Muscle layer of duodenum (tissue), 2 donors: Measurements from ENCODE around the gene PCED1B.

Source experiments
- H3K27ac ChIP-seq: one replicate; pipeline ENCODE4 v1.7.0; 2013; ENCODE audit warnings: mild to moderate bottlenecking, low read length
- H3K27me3 ChIP-seq: one replicate; pipeline ENCODE4 v1.7.0; 2013; ENCODE audit warnings: low read depth, mild to moderate bottlenecking, control low read depth, low read length
- H3K36me3 ChIP-seq, 2 donors: one replicate each; pipeline ENCODE4 v1.7.0; 2013; ENCODE audit warnings: low read length in 2 of 2, control low read depth in 1 of 2, mild to moderate bottlenecking in 1 of 2; ENCODE audit not compliant: insufficient read depth in 2 of 2, control insufficient read depth in 1 of 2
- H3K4me1 ChIP-seq, 2 donors: one replicate each; pipeline ENCODE4 v1.7.0; 2013; ENCODE audit warnings: low read length in 2 of 2, mild to moderate bottlenecking in 2 of 2, control low read depth in 1 of 2, moderate library complexity in 1 of 2; ENCODE audit not compliant: insufficient read depth in 2 of 2, control insufficient read depth in 1 of 2
- H3K4me3 ChIP-seq, 2 donors: one replicate each; pipeline ENCODE4 v1.7.0; 2013; ENCODE audit warnings: low read length in 2 of 2, low read depth in 1 of 2, mild to moderate bottlenecking in 1 of 2
- H3K9me3 ChIP-seq, 2 donors: one replicate each; pipeline ENCODE4 v1.7.0; 2013; ENCODE audit warnings: low read length in 2 of 2, control low read depth in 1 of 2, mild to moderate bottlenecking in 1 of 2; ENCODE audit not compliant: control insufficient read depth in 1 of 2
- donor health status: healthy.

Gene PCED1B

GRCh38 chr12:47249719-47250357 is 170.4 kb downstream of the PCED1B start:
- no peaks in the 10 kb centered on the region for H3K36me3 ChIP-seq
- no peaks in the 10 kb centered on the region for H3K9me3 ChIP-seq
- no peak overlapping the region for H3K27ac ChIP-seq
- no peak overlapping the region for H3K4me3 ChIP-seq
- H3K4me1 ChIP-seq: no peaks in the 10 kb centered on the region
- H3K27me3 ChIP-seq: no peaks in the 10 kb centered on the region

DNA sequence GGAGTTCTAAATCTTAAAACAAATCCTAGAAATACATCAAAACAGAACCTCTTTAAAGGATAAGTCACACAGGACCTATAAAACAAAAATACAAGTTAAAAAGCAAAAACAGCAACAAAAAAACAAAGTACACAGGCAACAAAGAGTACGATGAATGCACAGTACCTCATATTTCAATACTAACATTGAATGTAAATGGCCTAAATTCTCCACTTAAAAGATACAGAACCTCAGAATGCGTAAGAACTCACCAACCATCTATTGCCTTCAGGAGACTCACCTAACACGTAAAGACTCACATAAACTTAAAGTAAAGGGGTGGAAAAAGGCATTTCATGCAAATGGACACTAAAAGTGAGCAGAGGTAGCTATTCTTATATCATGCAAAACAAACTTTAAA is 172.5 kb downstream of the PCED1B start:
- H3K27ac ChIP-seq: no peak overlapping the region
- no peaks in the 10 kb centered on the region for H3K36me3 ChIP-seq
- H3K27me3 ChIP-seq: no peaks in the 10 kb centered on the region
- no peak overlapping the region for H3K4me3 ChIP-seq
- H3K9me3 ChIP-seq: no peaks in the 10 kb centered on the region
- H3K4me1 ChIP-seq: no peaks in the 10 kb centered on the region

- Histone ChIP-seq H3K4me3 (no peak overlapping the region), H3K4me1 (no peaks in the 10 kb centered on the region), H3K27ac (no peak overlapping the region), H3K36me3 (no peaks in the 10 kb centered on the region), H3K9me3 (no peaks in the 10 kb centered on the region), H3K27me3 (no peaks in the 10 kb centered on the region)
Measured at GRCh38 chr12:47264951-47265350, 185.5 kb downstream of the PCED1B start.

DNA sequence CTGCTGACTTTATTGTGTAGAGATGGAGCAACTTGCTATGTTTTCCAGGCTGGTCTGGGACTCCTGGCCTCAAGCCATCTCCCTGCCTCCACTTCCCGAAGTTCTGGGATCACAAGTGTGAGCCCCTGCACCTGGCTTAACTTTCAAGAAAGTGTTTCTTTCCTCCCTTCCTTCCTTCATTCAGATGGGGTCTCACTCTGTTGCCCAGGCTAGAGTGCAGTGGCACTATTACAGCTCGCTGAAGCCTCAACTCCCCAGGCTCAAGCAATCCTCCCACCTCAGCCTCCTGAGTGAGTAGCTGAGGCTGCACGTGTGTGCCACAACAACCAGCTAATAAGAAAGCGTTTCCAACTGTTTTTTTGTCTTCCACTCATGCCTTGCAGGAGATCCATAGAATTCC is 186.0 kb downstream of the PCED1B start:
- Histone ChIP-seq H3K4me3 (no peak overlapping the region), H3K4me1 (no peaks in the 10 kb centered on the region), H3K9me3 (no peaks in the 10 kb centered on the region), H3K27ac (no peak overlapping the region), H3K36me3 (no peaks in the 10 kb centered on the region), H3K27me3 (no peaks in the 10 kb centered on the region)

DNA sequence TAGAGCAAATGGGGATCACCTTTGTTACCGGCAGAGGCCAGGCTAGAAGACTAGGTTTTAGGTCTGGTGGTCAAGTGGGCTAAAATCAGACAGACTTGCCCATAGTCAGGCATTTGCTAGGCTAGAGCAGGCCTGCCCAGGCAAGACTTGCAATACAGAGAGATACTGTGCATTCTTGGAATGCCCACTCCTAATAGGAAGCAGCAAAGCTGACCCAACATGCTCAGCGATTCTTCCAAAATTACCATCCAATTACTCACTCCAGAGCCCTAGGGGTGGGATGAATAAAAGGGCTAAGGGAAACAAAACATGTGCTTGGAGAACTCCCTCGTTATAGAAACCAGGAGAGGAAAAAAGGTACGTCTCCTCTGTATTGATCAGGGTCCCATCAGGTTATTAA is 188.2 kb downstream of the PCED1B start:
- H3K27me3 ChIP-seq: no peaks in the 10 kb centered on the region
- no peak overlapping the region for H3K4me3 ChIP-seq
- no peak overlapping the region for H3K27ac ChIP-seq
- H3K36me3 ChIP-seq: no peaks in the 10 kb centered on the region
- no peaks in the 10 kb centered on the region for H3K4me1 ChIP-seq
- H3K9me3 ChIP-seq: no peaks in the 10 kb centered on the region

- H3K4me1 ChIP-seq: no peaks in the 10 kb centered on the region
- no peaks in the 10 kb centered on the region for H3K9me3 ChIP-seq
- no peaks in the 10 kb centered on the region for H3K27me3 ChIP-seq
- no peaks in the 10 kb centered on the region for H3K36me3 ChIP-seq
- H3K4me3 ChIP-seq: no peak overlapping the region
- H3K27ac ChIP-seq: no peak overlapping the region
Measured at GRCh38 chr12:47268501-47269454, 189.4 kb downstream of the PCED1B start.

GRCh38 chr12:47269916-47270315 is 190.5 kb downstream of the PCED1B start:
- Histone ChIP-seq H3K4me3 (no peak overlapping the region), H3K27me3 (no peaks in the 10 kb centered on the region), H3K27ac (no peak overlapping the region), H3K4me1 (no peaks in the 10 kb centered on the region), H3K9me3 (no peaks in the 10 kb centered on the region), H3K36me3 (no peaks in the 10 kb centered on the region)

- H3K27ac ChIP-seq: no peak overlapping the region
- no peaks in the 10 kb centered on the region for H3K36me3 ChIP-seq
- no peaks in the 10 kb centered on the region for H3K27me3 ChIP-seq
- no peaks in the 10 kb centered on the region for H3K4me1 ChIP-seq
- H3K9me3 ChIP-seq: no peaks in the 10 kb centered on the region
- no peak overlapping the region for H3K4me3 ChIP-seq
Measured at GRCh38 chr12:47270782-47271664, 191.6 kb downstream of the PCED1B start.

GRCh38 chr12:47271800-47272239 is 192.4 kb downstream of the PCED1B start:
- Histone ChIP-seq H3K4me1 (peaks cover 0 to 2% of the 10 kb centered on the region in 2 donors), H3K9me3 (no peaks in the 10 kb centered on the region), H3K27ac (no peak overlapping the region), H3K36me3 (no peaks in the 10 kb centered on the region), H3K27me3 (no peaks in the 10 kb centered on the region), H3K4me3 (no peak overlapping the region)

- Histone ChIP-seq H3K4me3 (no peak overlapping the region), H3K9me3 (no peaks in the 10 kb centered on the region), H3K36me3 (no peaks in the 10 kb centered on the region), H3K27ac (no peak overlapping the region), H3K4me1 (peaks cover 0 to 8% of the 10 kb centered on the region in 2 donors), H3K27me3 (no peaks in the 10 kb centered on the region)
Measured at GRCh38 chr12:47272412-47273190, 193.2 kb downstream of the PCED1B start.
